ENCODE results near the gene ANKS1A. TPM values are rescaled to one million over a fixed set of nuclear protein-coding genes. Genes with fewer than 3 reads are reported as not detected.

The ANKS1A gene
- total RNA-seq, 1 experiment from 2014 or later: 35.0 TPM

DNA sequence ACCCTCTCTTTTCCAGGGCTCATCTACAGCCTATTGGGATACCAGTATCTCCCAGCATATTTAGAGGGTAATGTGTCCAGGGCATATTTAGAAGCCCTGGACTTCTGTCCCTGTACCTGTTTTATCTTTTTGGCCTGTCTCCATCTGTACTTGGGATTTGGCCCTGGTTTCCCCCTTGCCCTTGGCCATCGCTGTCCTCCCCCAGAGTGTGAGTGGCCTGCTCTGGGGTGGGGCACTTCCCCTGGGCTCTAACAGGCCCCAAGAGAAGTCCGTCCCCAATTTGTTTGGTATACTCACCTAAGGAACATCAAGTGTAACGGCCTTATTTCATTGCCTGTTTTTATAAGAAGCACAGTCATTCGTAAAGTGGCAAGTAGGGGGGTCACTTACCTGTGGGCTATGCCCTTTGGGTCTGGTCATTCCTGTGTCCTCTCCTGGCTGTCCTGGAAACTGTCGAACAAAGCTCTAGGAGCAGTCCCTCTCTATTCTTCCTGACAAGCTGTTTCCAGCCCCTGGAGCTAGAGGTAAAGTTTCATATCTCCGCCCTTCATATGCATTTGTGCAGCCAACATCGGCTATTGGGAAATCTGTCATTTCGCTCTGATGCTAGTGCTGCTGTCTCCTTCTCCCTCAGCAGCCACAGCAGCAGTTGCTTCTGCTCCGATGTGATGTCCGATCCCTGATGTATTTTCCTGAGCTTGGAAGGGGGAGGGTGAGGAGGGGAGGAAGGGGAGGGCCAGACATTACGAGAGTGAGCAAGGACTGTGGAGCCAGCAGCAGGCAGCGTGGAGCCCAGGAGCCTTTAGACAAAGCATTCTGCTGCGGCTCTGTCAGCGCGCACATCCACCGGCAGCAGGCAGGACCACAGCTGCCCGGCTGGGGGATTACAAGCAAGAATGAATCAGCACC is 168.6 kb downstream of the ANKS1A start:
- H3K36me3 Mint-ChIP-seq: peaks cover 20% of the 10 kb centered on the region
- H3K4me3 Mint-ChIP-seq: no peak overlapping the region
- ChIA-PET POLR2A (interaction anchor here (0.6 kb wide), 1 partner anchor 454 kb away, joined by 3 read pairs; no protein-coding TSS in a partner anchor), CTCF (interaction anchor here (0.6 to 1.3 kb wide), 5 partner anchors 9 to 1361 kb away, joined by 3 to 5 read pairs (median 3); no protein-coding TSS in a partner anchor)
- peak; percentile 61 for ATAC-seq
- no peak for DNase-seq (ENCODE audit: low spot score)
- no peaks in the 10 kb centered on the region for H3K27me3 Mint-ChIP-seq (ENCODE audit: low read depth)
- no peaks in the 10 kb centered on the region for H3K9me3 Mint-ChIP-seq
- peak overlapping the region; percentile 59; the same call in 1 of the 2 replicates for H3K27ac Mint-ChIP-seq
- TF ChIP-seq, protein P1, sequence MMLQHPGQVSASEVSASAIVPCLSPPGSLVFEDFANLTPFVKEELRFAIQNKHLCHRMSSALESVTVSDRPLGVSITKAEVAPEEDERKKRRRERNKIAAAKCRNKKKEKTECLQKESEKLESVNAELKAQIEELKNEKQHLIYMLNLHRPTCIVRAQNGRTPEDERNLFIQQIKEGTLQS (CRISPR knock-in tag; conservative IDR thresholded peaks at IDR 0.05): no peak
- TF ChIP-seq ZBTB43 (CRISPR knock-in tag; IDR thresholded peaks at IDR 0.05) (no peak), ZNF317 (CRISPR knock-in tag; IDR thresholded peaks at IDR 0.05; ENCODE audit: borderline replicate concordance, low read depth) (no peak), ZNF532 (CRISPR knock-in tag; IDR thresholded peaks at IDR 0.05; ENCODE audit: borderline replicate concordance) (no peak), TEAD1 (CRISPR knock-in tag; IDR thresholded peaks at IDR 0.05) (no peak), ATF1 (CRISPR knock-in tag; IDR thresholded peaks at IDR 0.05) (no peak), SMAD3 (CRISPR knock-in tag; IDR thresholded peaks at IDR 0.05; ENCODE audit: borderline replicate concordance) (no peak), CDX4 (CRISPR knock-in tag; IDR thresholded peaks at IDR 0.05; ENCODE audit: borderline replicate concordance) (no peak)
- H3K4me1 Mint-ChIP-seq: peaks cover 3% of the 10 kb centered on the region; the same call in 1 of the 2 replicates

DNA sequence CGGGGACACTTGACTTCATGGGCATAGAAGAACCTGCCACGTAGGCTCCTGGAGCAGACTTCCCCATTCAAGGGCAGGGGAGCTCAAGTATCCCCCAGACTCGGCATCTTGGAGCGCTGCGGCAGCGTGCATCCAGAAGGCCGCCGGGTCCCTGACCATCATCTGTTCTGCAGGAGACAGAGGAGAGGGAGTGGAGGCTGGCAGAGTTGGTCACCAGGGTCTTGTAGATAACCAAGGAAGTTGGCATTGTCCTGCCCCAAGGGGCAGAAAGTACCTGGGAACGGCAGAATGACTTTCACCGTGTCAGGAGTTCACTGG is 169.3 kb downstream of the ANKS1A start:
- peaks cover 4% of the 10 kb centered on the region for H3K4me1 Mint-ChIP-seq
- H3K27me3 Mint-ChIP-seq (ENCODE audit: low read depth): no peaks in the 10 kb centered on the region
- ATAC-seq: no peak
- H3K9me3 Mint-ChIP-seq: no peaks in the 10 kb centered on the region
- DNase-seq (ENCODE audit: low spot score): no peak
- H3K4me3 Mint-ChIP-seq: no peak overlapping the region
- ChIA-PET CTCF (interaction anchor here (0.6 to 1.3 kb wide), 3 partner anchors 10 to 322 kb away, joined by 3 to 5 read pairs (median 4); no protein-coding TSS in a partner anchor), POLR2A (interaction anchor here (0.6 kb wide), 1 partner anchor 454 kb away, joined by 3 read pairs; no protein-coding TSS in a partner anchor)
- H3K36me3 Mint-ChIP-seq: peaks cover 20% of the 10 kb centered on the region
- peak overlapping the region; percentile 88; the same call in 1 of the 2 replicates for H3K27ac Mint-ChIP-seq
- TF ChIP-seq, protein P2, sequence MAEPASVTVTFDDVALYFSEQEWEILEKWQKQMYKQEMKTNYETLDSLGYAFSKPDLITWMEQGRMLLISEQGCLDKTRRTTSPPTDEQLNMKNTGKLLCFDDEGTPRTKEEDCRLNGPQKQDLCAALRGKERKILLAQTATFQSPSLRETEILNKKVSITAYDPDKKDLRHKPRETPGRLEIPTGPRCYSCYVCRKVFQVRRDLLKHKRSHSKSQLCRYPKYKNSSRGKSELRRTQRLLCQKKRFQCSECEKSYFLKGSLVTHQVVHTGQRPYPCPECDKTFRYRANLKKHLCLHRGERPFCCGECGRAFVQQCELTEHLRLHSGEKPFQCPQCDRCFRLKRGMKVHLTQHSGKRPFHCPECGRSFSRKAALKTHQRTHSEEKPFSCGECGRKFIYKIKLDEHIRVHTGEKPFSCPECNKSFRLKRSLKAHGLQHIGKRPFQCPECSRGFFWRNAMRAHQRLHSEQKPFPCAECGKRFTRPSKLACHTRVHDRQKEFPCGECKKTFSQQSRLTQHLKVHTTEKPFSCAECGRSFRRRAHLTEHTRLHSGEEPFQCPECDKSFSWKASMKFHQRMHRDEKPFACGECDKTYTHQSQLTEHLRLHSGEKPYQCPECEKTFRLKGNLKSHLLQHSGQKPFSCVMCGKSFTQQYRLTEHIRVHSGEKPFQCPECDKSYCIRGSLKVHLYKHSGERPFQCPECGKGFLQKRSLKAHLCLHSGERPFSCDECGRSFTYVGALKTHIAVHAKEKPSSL (CRISPR knock-in tag; conservative IDR thresholded peaks at IDR 0.05): no peak
- TF ChIP-seq CREB1 (CRISPR knock-in tag; IDR thresholded peaks at IDR 0.05) (no peak), GTF2I (CRISPR knock-in tag; conservative IDR thresholded peaks at IDR 0.05) (no peak), HMGXB4 (CRISPR knock-in tag; IDR thresholded peaks at IDR 0.05) (no peak), TCF7 (CRISPR knock-in tag; IDR thresholded peaks at IDR 0.05; ENCODE audit: low read depth) (no peak), ETV6 (CRISPR knock-in tag; IDR thresholded peaks at IDR 0.05) (no peak), JAZF1 (CRISPR knock-in tag; IDR thresholded peaks at IDR 0.05) (no peak), E2F1 (CRISPR knock-in tag; IDR thresholded peaks at IDR 0.05) (no peak), ESRRA (CRISPR knock-in tag; IDR thresholded peaks at IDR 0.05; ENCODE audit: borderline replicate concordance) (no peak), CTCF (IDR thresholded peaks at IDR 0.05) (no peak)

Measured in WTC11 (cell line).